Urothelium cell line (cell line): ENCODE data around the gene TRDN.
"Not testable (repeated sequence)": the region's sequence is repeated elsewhere in the genome, so short reads cannot be mapped to it uniquely, and the experiment has no call there.

ENCODE experiments used
- DNase-seq: peaks from one replicate; pipeline ENCODE4 v3.0.0; 2011; ENCODE audit warnings: low spot score, mixed read lengths
- FAIRE-seq: peaks from 2 replicates; lab custom pipeline; 2011; peaks lifted over from hg19 to GRCh38; lab: Jason Lieb, UNC

TRDN gene

DNA sequence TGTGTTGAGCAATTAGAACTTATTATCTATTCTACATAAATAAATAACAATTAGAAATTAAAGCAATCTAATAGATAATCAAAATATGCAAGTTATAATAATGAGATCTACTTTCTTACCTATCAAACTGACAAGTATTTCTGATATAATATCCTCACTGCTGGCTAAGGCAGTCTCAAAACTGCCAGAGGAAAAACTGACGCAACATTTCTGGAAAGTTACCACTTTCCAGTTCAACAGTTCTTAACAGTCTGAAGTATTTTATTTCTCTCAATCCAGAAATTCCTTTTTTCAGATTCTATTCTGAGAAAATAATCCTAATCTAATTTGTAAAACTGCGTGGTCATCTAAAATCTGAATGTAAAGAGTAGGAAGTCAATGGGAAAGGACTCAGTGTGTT lies 121.0 kb downstream of the TRDN start:
- DNase-seq = no peak

GRCh38 chr6:123509112-123509511 lies 127.6 kb downstream of the TRDN start:
- FAIRE-seq (no peak), DNase-seq (no peak)

More for the DNA sequence above, 121.0 kb downstream of the TRDN start:
- no peak for FAIRE-seq

GRCh38 chr6:123508290-123508689 lies 128.5 kb downstream of the TRDN start:
- no peak for DNase-seq
- no peak for FAIRE-seq

- DNase-seq = no peak
- no peak for FAIRE-seq
Observed at GRCh38 chr6:123507582-123507981, 129.2 kb downstream of the TRDN start.

- FAIRE-seq (no peak), DNase-seq (no peak)
Observed at GRCh38 chr6:123503619-123504018, 133.1 kb downstream of the TRDN start.

GRCh38 chr6:123497025-123497424 lies 139.7 kb downstream of the TRDN start:
- DNase-seq (no peak), FAIRE-seq (no peak)

DNA sequence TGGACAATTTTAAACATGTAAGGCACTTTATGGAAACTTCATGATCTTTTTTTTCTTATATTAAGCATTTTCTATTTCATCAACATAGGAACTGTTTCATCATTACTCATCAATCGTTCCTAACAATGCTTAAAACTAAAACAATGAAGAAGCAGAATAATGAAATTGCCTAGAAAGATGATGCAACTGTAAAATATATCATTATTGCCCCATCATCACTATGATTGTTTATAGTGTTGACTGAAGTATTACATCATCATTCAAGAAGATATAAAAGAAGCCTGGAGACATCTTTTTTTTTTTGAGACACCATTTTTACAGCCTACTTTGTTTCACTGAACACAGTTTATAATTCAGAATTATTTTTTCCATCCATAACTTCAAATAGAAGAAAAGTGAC lies 147.2 kb downstream of the TRDN start:
- FAIRE-seq = no peak

DNA sequence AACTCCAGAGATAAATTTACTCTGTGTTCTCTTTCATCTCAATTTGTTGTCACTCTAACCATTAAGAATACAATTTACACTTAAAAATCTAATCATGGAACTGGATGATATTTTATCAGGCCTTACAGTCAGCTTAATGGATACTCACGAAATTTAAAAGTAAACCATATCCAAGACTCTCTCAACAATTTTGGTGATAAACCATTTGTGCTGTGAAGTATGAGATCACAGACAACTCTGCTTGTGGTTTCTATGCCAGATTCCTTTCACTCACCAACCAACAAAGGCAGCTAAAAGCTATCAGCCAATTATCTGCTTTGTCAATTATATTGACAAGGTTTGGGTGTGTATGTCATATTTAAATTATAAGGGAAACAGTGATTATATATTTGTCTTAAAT lies 155.8 kb downstream of the TRDN start:
- FAIRE-seq (no peak), DNase-seq (no peak)

More for the DNA sequence above, 147.2 kb downstream of the TRDN start:
- DNase-seq = no peak

- DNase-seq, FAIRE-seq: not testable (repeated sequence)
Observed at GRCh38 chr6:123472025-123472702, 164.6 kb downstream of the TRDN start.

DNA sequence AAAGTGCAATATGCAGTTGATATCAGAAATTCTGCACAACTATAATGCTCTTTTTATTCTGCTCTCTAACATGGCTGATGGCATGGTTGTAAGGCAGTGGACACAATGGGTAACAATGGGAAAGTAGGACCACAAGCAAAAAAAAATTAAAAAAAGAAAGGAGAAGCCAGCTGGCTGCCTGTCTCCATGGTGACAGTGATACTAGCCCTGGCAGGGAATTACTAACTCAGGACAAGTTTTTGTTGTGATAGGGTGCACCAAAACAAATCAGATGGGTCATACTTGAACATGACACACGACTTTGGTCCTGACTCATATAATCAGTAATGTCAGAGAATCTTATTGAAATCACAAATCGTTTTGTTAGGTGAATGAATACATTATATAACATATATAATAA lies 169.4 kb downstream of the TRDN start:
- DNase-seq (no peak), FAIRE-seq (no peak)

- DNase-seq = no peak
- no peak for FAIRE-seq
Observed at GRCh38 chr6:123462152-123462551, 174.6 kb downstream of the TRDN start.

- FAIRE-seq (no peak), DNase-seq (no peak)
Observed at GRCh38 chr6:123458218-123458617, 178.5 kb downstream of the TRDN start.

DNA sequence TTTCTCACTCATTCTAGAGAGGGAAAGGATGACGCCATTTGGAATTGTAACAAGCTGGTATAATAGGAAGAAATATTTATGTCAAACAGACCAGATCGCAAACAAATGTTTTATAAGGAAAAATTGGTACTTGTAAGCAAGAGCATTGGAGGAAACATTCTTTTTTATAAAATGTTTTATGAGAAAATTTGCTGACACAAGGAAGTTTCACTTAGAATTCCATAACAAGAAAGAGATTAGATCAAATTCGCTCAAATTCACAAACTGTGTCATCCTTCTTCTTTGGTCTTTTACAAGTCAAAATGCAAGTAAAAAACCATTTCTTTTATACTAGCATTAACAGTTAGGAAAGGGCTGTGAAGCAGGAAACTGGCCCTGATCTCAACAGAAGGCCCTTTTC lies 179.9 kb downstream of the TRDN start:
- DNase-seq (no peak), FAIRE-seq (no peak)

GRCh38 chr6:123454448-123454847 lies 182.3 kb downstream of the TRDN start:
- FAIRE-seq = peak; percentile 65
- no peak for DNase-seq

- FAIRE-seq, DNase-seq: not testable (repeated sequence)
Observed at GRCh38 chr6:123453071-123453470, 183.7 kb downstream of the TRDN start.

DNA sequence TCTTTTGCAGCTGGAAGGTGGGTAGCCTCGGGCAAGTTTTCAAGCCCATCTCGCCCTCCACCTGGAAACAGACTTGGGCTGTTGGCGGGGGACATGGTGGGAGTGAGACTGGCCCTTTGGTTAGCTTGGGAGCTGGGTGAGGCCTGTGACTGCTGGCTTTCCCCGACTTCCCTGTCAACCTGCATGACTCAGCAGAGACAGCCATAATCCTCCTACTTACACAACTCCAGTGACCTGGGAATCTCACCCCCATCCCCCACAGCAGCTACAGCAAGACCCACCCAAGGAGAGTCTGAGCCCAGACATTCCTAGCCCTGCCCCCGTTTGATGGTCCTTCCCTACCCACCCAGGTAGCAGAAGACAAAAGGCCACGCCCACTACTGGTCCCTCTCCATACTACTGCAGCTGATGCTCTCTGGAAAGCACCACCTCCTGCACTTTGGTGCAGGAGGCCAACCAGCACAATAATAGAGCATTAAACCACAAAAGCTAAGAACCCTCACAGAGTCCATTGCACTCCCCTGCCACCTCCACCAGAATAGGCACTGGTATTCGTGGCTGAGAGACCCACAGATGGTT lies 188.4 kb downstream of the TRDN start:
- no peak for DNase-seq
- FAIRE-seq = no peak

DNA sequence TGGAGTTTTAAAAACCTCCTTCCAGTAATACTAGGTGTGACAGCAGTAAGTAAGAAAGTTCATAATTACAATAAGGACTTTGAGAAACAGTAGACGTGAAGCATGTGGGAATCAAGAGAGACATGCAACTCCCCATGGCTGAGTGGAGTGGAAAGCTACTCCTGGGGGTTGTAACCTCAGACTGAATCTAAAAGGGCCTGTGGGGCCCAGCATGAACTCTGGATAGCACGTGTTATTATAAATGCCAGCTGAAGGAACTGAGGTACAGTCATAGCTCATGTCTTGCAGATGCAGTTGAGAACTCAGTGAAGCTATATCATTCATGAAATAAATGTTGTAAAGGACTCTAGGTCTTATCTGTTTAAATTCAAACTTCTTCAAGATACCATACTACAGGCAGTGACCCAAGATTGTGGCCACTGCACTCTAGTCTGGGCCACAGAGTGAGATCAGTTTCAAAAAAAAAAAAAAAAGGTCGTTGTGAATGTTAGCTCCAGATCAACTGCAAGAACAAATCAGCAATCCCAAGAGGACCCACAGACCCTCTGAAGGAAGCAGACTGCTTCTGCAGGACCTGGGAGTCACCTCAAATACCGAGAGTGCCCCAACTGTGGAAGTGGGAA lies 189.3 kb downstream of the TRDN start:
- no peak for FAIRE-seq
- no peak for DNase-seq

DNA sequence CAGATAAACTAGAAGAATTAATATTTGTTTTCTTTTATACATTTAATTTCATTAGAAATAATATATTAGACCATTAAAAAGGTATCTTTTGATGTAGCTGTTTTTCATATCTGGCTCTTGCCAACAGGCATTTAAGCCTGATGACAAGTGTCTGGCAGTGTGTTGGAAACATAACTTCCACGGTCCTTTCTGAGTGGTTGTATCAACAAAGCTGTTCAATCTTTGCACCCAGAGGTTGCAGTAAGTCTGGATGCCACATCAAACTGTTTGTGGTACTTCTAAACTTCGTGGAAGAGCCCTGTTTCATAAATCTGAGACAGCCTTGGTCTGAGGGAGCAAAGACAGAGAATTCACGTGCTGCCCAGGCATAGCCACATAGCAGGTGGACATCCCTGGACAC lies 197.4 kb downstream of the TRDN start:
- FAIRE-seq (no peak), DNase-seq (no peak)

DNA sequence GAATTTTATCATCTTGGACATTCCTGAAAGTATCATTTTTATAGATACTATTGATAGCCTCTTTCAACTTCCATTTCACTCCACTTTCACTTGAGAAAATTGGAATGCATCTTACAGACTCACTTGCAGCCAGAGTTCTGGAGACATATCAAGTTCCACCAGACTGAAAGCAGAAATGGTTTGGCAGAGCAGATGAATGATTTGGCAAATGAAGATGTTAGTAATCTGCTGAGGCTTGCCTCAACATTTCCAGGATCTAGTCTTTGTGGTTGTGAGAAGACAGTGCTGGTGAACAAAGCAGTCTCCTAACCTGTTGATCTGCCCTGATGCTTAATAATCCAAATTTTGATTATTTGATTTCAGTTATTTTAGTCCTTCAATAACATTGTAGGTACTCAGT lies 202.6 kb downstream of the TRDN start:
- DNase-seq (no peak), FAIRE-seq (no peak)

DNA sequence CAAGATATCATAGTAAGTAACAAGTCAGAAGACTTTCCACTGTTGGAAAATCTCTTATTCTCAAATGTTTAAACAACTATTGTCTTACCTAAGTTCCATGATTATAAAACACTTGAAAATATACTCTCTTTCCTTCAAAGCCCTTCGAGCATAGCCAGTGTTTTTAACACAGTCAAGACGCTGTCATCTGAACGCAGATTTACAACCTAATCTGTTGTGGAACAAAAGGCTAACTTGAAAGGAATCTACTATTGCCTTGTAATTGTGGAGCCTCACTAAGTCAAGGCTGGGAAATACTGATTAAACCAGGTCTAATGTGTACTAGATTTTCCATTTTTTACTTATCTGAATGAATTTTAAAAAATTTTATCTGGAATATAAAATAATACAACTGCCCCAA lies 205.8 kb downstream of the TRDN start:
- no peak for FAIRE-seq
- DNase-seq = no peak

- DNase-seq = no peak
- no peak for FAIRE-seq
Observed at GRCh38 chr6:123427008-123427407, 209.7 kb downstream of the TRDN start.

DNA sequence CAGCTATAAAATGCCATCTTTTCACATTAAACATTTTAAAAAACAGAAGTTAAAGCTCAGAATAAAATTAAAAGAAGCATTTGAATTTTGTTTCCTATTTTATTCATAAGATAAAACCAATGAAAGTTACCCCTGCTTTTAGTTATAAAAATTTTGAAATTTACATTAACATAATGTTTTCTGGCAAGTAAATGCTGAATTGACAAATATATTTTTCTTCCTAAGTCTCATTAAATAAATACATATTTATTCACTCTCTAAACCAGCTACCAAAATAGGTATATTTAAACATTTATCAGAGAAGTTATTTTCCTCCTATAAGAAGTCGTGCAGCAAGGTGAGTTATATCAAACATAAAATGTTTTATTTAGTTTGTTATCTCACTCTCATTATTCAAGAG lies 213.6 kb downstream of the TRDN start:
- DNase-seq = no peak
- FAIRE-seq = no peak
